GM23248 (cell line): ENCODE data around the gene ADCY2.

ENCODE experiments used
- EZH2 ChIP-seq: fragments of 200-600 bp; sonication (generic); IDR thresholded peaks from 2 replicates; pipeline ENCODE4 v1.6.1; 2018; ENCODE audit warnings: antibody characterized with exemption, mild to moderate bottlenecking; ENCODE audit not compliant: insufficient read depth, poor library complexity, severe bottlenecking
- EZH2phosphoT487 ChIP-seq: fragments of 200-600 bp; sonication (generic); IDR thresholded peaks from 2 replicates; pipeline ENCODE4 v1.6.1; 2018; ENCODE audit warnings: antibody characterized with exemption, moderate library complexity, mild to moderate bottlenecking, low read depth; ENCODE audit not compliant: insufficient read depth

DNA sequence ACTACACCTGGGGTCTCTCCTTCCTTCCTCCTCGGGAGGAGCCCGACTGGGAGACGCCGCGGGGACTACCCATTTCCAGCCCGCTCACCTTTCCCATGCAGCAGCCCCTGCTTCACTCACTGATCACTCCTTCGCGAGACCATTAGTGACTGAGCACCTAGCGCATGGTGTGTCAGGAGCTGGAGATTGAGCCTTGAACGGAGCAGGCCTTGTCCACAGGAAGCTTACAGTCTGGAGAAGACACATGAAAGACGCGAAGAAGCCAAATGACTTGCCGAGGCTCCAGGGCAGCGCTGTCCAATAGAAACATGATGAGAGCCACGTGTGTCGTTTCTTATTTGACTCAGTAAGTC is 455.3 kb downstream of the ADCY2 start:
- TF ChIP-seq EZH2phosphoT487 = no peak
- no peak for TF ChIP-seq EZH2
